Spleen (tissue), 11 donors: ENCODE results near the gene SOX6. TPM values are rescaled to one million over a fixed set of nuclear protein-coding genes. Genes with fewer than 3 reads are reported as not detected.

Experiments used
- DNase-seq: peaks from one replicate; pipeline ENCODE4 v3.0.0-alpha.2; 2020
- H3K27ac ChIP-seq, 8 donors: fragments of 200-600 bp; sonication (generic) in 7 of 8; 1 replicate in 4 of 8; 2 replicates in 4 of 8; pipeline versions ENCODE4 v1.5.0 to v1.8.0; 2016 to 2021; ENCODE audit warnings: inconsistent platforms in 4 of 8, mild to moderate bottlenecking in 4 of 8, moderate library complexity in 1 of 8
- H3K27me3 ChIP-seq, 7 donors: fragments of 200-600 bp; sonication (generic) in 6 of 7; replicated peaks in 1 of 7; 1 replicate in 4 of 7; 2 replicates in 3 of 7; pipeline versions ENCODE4 v1.5.0 to v1.8.0; 2016 to 2021; ENCODE audit warnings: inconsistent platforms in 3 of 7, mild to moderate bottlenecking in 1 of 7
- H3K36me3 ChIP-seq, 6 donors: fragments of 200-600 bp; sonication (generic) in 5 of 6; 1 replicate in 4 of 6; 2 replicates in 2 of 6; pipeline versions ENCODE4 v1.5.0 to v1.8.0; 2016 to 2021; ENCODE audit warnings: inconsistent platforms in 2 of 6
- H3K4me1 ChIP-seq, 6 donors: fragments of 200-600 bp; sonication (generic) in 5 of 6; 1 replicate in 3 of 6; 2 replicates in 3 of 6; pipeline versions ENCODE4 v1.5.0 to v1.8.0; 2016 to 2021; ENCODE audit warnings: inconsistent platforms in 3 of 6
- H3K4me3 ChIP-seq, 8 donors: fragments of 200-600 bp; sonication (generic) in 7 of 8; 1 replicate in 4 of 8; 2 replicates in 4 of 8; pipeline versions ENCODE4 v1.5.0 to v1.8.0; 2016 to 2021; ENCODE audit warnings: inconsistent platforms in 4 of 8, mild to moderate bottlenecking in 4 of 8, moderate library complexity in 2 of 8
- H3K9me3 ChIP-seq, 8 donors: fragments of 200-600 bp; sonication (generic) in 7 of 8; 1 replicate in 4 of 8; 2 replicates in 4 of 8; pipeline versions ENCODE4 v1.5.0 to v1.8.0; 2016 to 2021; ENCODE audit warnings: inconsistent platforms in 4 of 8
- CTCF ChIP-seq, 11 experiments: fragments of 200-600 bp in 7 of 11; fragments of 450-650 bp in 4 of 11; sonication (generic) in 4 of 11; IDR thresholded peaks in 8 of 11; conservative IDR thresholded peaks in 3 of 11; 1 replicate in 7 of 11; 2 replicates in 4 of 11; pipeline versions ENCODE4 v1.4.0 to v1.8.0; 2016 to 2021; ENCODE audit warnings: antibody characterized with exemption in 11 of 11, inconsistent platforms in 4 of 11, mild to moderate bottlenecking in 1 of 11
- POLR2A ChIP-seq, 3 donors: fragments of 450-650 bp; IDR thresholded peaks; one replicate each; pipeline ENCODE4 v1.5.1; 2017; ENCODE audit warnings: antibody characterized with exemption in 3 of 3, mild to moderate bottlenecking in 1 of 3
- POLR2AphosphoS5 ChIP-seq, 3 donors: sonication (generic); formaldehyde crosslinking; IDR thresholded peaks; one replicate each; pipeline ENCODE4 v1.5.1; 2017; ENCODE audit warnings: antibody characterized with exemption in 3 of 3
- WGBS, 5 donors: extraction: QIAGEN DNeasy Blood & Tissue Kit in 3 of 5; methylation state at CpG; one replicate each; pipeline versions ENCODE4 v1.1.5 to v1.1.7; 2013 to 2018; 5-methylcytosine and 5-hydroxymethylcytosine counted together
- intact Hi-C: fragments of 100-400 bp; cut with DNase I; formaldehyde crosslinking; loops from one replicate; pipeline ENCODE4 v1.15.0; 2023; ENCODE audit warnings: low total_unique reads
- polyA plus RNA-seq, 3 donors: library from polyadenylated mRNA; stranded (reverse); fragments of 200-250 nt; gene quantifications; one replicate each; pipeline ENCODE4 v1.2.1, GENCODE V29; 2013
- total RNA-seq, 7 donors: library from RNA; depleted of rRNA in 3 of 7; stranded (reverse); fragments of >200 nt in 3 of 7; fragmentation: NEBNext Ultra II Directional in 4 of 7; extraction: Animal tissue kit (Norgen Biotek cat#: 25700) in 4 of 7; gene quantifications; one replicate each; pipeline versions ENCODE4 v1.1.0 to v1.2.1, GENCODE V29; 2016 to 2021
- donor health status: healthy with polysubstance abuse.
- donor health status: DM: no; HTN: no; CAD: no; lungs with moderate emphysema.
- donor health status: DM: no; HTN: no; CAD: no.
- donor health status: Bipolar disorder and iron deficiency.
- donor health status: healthy.
- donor health status: DM: no; HTN: no; CAD: no.
- donor health status: DM: yes; HTN: yes; CAD: no.

Gene SOX6
- total and polyA plus RNA-seq, 10 donors = 0.11 to 12.4 (median 3.7) TPM

GRCh38 chr11:16059332-16059731, 297.0 kb downstream of the SOX6 start:
- intact Hi-C loops = no loop called here
- peaks cover 0 to 6% (median 5%) of the 10 kb centered on the region in 8 donors for H3K9me3 ChIP-seq
- no peak overlapping the region for H3K27ac ChIP-seq
- no peak for TF ChIP-seq POLR2A (IDR thresholded peaks at IDR 0.05)
- TF ChIP-seq CTCF (IDR thresholded peaks at IDR 0.05 in 8 of 11, conservative IDR thresholded peaks at IDR 0.05 in 3 of 11) = no peak
- no peak for TF ChIP-seq POLR2AphosphoS5 (IDR thresholded peaks at IDR 0.05)
- H3K4me1 ChIP-seq = no peaks in the 10 kb centered on the region
- no peaks in the 10 kb centered on the region for H3K27me3 ChIP-seq
- no peak for DNase-seq
- H3K36me3 ChIP-seq = no peaks in the 10 kb centered on the region
- WGBS, 5 donors = 63 to 84% (median 67%) methylated on average over 1 of the region's 1 CpG
- H3K4me3 ChIP-seq = no peak overlapping the region

- DNase-seq = no peak
- intact Hi-C loops = no loop called here
- H3K27ac ChIP-seq = no peak overlapping the region
- TF ChIP-seq CTCF (IDR thresholded peaks at IDR 0.05 in 8 of 11, conservative IDR thresholded peaks at IDR 0.05 in 3 of 11) = no peak
- TF ChIP-seq POLR2AphosphoS5 (IDR thresholded peaks at IDR 0.05) = no peak
- TF ChIP-seq POLR2A (IDR thresholded peaks at IDR 0.05) = no peak
- no peaks in the 10 kb centered on the region for H3K4me1 ChIP-seq
- H3K4me3 ChIP-seq = no peak overlapping the region
- no peaks in the 10 kb centered on the region for H3K27me3 ChIP-seq
- H3K36me3 ChIP-seq = no peaks in the 10 kb centered on the region
- H3K9me3 ChIP-seq = peaks cover 0 to 6% (median 5%) of the 10 kb centered on the region in 8 donors
Observed at GRCh38 chr11:16058671-16059070, 297.7 kb downstream of the SOX6 start.

GRCh38 chr11:16052750-16053149, 303.6 kb downstream of the SOX6 start:
- WGBS, 5 donors = 67 to 83% (median 81%) methylated on average over 1 of the region's 1 CpG

GRCh38 chr11:16049611-16050010, 306.7 kb downstream of the SOX6 start:
- H3K9me3 ChIP-seq = peaks cover 0 to 8% (median 0%) of the 10 kb centered on the region in 8 donors
- 75 to 86% (median 83%) methylated on average over 5 of the region's 5 CpGs for WGBS, 5 donors
- intact Hi-C loops = no loop called here
- H3K4me1 ChIP-seq = no peaks in the 10 kb centered on the region
- H3K36me3 ChIP-seq = no peaks in the 10 kb centered on the region
- no peak overlapping the region for H3K27ac ChIP-seq
- no peaks in the 10 kb centered on the region for H3K27me3 ChIP-seq
- TF ChIP-seq POLR2AphosphoS5 (IDR thresholded peaks at IDR 0.05) (no peak), CTCF (IDR thresholded peaks at IDR 0.05 in 8 of 11, conservative IDR thresholded peaks at IDR 0.05 in 3 of 11) (no peak), POLR2A (IDR thresholded peaks at IDR 0.05) (no peak)
- no peak overlapping the region for H3K4me3 ChIP-seq
- no peak for DNase-seq

More at GRCh38 chr11:16052750-16053149, 303.6 kb downstream of the SOX6 start:
- H3K27me3 ChIP-seq = no peaks in the 10 kb centered on the region
- no peaks in the 10 kb centered on the region for H3K36me3 ChIP-seq
- no peaks in the 10 kb centered on the region for H3K4me1 ChIP-seq
- H3K27ac ChIP-seq = no peak overlapping the region
- DNase-seq = no peak
- H3K9me3 ChIP-seq = peaks cover 0 to 8% (median 0%) of the 10 kb centered on the region in 8 donors
- H3K4me3 ChIP-seq = no peak overlapping the region
- intact Hi-C loops = no loop called here
- TF ChIP-seq POLR2AphosphoS5 (IDR thresholded peaks at IDR 0.05) = no peak

GRCh38 chr11:16047073-16047472, 309.3 kb downstream of the SOX6 start:
- 83 to 91% (median 85%) methylated on average over 6 of the region's 6 CpGs for WGBS, 5 donors
- no peak for DNase-seq
- Histone ChIP-seq H3K4me3 (no peak overlapping the region), H3K9me3 (peaks cover 0 to under 1% (median 0%) of the 10 kb centered on the region in 8 donors), H3K36me3 (no peaks in the 10 kb centered on the region), H3K27ac (no peak overlapping the region), H3K27me3 (no peaks in the 10 kb centered on the region), H3K4me1 (no peaks in the 10 kb centered on the region)
- TF ChIP-seq POLR2A (IDR thresholded peaks at IDR 0.05) = no peak
- no peak for TF ChIP-seq CTCF (IDR thresholded peaks at IDR 0.05 in 8 of 11, conservative IDR thresholded peaks at IDR 0.05 in 3 of 11)
- no peak for TF ChIP-seq POLR2AphosphoS5 (IDR thresholded peaks at IDR 0.05)
- intact Hi-C loops = no loop called here
